ENCODE data around the gene RBPMS2.
A peak's percentile ranks its signal among the peaks of the same experiment; 100 is the strongest.

RBPMS2 gene

DNA sequence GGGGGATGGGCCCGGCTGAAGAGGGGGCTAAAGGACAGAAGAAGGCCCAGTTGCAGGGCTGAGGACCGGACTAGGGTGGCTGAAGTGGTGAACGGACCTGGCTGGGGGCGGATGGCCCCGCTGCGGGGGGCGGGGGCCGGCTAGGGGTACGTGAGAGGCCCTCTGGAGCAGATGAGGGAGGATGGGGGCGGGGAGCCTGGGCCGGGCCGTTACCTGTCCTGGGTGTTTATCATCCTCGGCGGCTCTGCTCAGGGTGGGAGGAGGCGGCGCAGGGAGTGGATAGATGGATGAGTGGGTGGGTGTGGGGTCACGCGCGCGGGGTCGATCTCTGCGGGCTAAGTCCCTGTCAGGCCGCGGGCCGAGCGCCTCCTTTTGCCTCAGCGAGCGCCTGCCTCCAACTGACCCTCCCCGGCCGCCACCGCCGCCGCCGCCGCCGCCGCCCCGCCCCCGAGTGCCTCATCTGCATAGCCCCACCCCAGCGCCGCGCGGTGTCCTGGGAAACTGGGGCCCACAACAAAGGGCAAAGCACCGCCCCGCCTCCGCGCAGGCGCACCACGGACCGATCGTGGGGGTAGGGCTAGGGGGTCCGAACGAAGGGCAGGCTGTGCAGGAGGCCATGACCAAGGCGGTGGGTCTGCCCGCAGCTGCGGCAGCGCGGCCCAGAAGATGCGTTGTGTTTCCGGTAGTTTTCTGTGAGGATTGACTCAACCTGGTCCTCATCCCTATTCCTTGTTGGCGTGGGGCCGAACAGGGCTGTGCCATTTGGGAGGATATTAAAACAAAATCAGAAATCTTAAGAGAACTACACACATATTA lies 72.4 kb downstream of the RBPMS2 start:
- peak; percentile 54 for DNase-seq (ENCODE audit: low read depth)
- H3K4me3 ChIP-seq (ENCODE audit: low read depth, low read length) = peak overlapping the region; percentile 91
- TF ChIP-seq, protein P1, sequence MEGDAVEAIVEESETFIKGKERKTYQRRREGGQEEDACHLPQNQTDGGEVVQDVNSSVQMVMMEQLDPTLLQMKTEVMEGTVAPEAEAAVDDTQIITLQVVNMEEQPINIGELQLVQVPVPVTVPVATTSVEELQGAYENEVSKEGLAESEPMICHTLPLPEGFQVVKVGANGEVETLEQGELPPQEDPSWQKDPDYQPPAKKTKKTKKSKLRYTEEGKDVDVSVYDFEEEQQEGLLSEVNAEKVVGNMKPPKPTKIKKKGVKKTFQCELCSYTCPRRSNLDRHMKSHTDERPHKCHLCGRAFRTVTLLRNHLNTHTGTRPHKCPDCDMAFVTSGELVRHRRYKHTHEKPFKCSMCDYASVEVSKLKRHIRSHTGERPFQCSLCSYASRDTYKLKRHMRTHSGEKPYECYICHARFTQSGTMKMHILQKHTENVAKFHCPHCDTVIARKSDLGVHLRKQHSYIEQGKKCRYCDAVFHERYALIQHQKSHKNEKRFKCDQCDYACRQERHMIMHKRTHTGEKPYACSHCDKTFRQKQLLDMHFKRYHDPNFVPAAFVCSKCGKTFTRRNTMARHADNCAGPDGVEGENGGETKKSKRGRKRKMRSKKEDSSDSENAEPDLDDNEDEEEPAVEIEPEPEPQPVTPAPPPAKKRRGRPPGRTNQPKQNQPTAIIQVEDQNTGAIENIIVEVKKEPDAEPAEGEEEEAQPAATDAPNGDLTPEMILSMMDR (IDR thresholded peaks at IDR 0.05; ENCODE audit: control insufficient read depth, extremely low read depth, insufficient read depth) = no peak

DNA sequence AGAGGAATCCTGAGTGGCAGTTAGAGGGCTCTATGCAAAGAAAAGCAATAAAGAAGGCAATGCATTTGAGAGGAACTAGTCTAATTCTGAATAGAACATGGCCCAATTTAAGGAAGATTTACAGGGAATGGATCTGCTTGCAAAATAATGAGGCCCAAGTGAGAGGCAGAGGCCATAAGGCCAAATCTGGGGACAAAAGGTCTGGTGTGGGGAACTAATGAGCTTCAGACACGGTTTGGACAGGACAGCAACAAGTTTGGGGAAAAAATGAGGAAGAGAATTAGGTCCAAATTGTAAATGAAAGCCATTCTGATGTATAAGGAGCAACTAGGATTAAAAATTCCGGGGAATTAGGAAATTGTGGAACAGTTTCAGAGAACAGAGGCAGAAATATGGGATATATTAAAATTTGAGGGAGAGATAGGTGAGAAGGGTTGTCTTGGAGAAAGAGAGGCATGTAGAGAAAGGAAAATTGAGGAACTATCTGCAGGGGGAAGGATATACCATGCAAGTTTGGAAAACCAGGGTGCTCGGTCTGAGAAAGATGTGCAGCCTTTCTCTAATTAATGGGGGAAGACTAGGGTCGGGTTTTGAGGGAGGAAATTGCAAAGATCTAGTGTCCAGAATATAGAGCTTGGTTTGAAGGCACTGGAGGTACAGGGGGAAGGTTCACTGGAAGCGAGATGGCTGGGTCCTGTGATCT lies 73.8 kb downstream of the RBPMS2 start:
- peak overlapping the region; percentile 91 for H3K4me3 ChIP-seq (ENCODE audit: low read depth, low read length)
- DNase-seq (ENCODE audit: low read depth) = no peak
- TF ChIP-seq, protein P1 (IDR thresholded peaks at IDR 0.05; ENCODE audit: control insufficient read depth, extremely low read depth, insufficient read depth) = no peak

DNA sequence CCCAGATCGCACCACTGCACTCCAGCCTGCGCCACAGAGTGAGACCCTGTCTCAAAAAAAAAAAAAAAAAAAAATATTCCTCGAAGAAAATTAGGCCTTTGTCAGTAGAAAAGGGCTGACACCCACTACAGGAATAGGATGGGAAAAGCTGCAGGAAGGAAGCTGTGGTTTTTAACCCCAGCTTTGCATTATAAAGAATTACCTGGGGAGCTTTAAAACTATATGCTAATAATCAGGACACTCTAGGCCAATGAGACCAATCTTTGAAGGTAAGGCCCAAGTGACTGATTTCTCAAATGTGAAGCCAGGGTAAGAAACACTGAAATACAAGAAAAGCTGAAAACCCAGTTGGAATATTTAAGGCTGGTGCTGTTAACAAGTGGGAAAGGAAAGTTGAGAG lies 74.3 kb downstream of the RBPMS2 start:
- DNase-seq (ENCODE audit: low read depth) = no peak
- TF ChIP-seq, protein P1 (IDR thresholded peaks at IDR 0.05; ENCODE audit: control insufficient read depth, extremely low read depth, insufficient read depth) = no peak
- no peak overlapping the region for H3K4me3 ChIP-seq (ENCODE audit: low read depth, low read length)

DNA sequence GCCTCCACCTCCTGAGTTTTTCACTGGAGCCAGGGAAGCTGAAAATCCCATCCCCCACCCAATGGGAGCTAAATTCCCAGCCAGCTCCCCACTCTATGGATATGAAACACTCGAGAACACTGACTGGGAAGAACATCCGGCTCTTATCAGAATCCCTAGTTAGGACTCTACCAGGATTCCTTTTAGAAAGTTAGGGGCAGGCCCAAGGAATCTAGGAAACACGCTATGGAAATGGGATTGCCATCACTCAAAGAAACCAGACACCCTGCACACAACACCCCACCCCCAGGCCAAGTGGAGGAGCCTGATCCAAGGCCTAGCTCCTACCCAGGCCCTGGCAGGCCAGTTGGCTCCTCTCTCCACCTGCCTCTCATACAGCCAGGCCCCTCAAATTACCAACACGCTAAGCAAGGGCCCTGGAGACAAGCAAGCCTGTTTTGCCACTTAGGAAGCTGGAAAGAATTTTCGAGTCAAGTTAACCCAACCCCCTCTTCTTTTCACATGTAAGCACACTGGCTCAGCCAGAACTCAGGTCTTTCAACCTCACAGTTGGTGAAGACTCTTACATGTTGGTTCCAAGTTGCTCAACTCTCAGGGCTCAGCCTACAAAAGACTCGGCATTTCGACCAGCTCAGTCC lies 75.5 kb downstream of the RBPMS2 start:
- no peak for DNase-seq (ENCODE audit: low read depth)
- TF ChIP-seq, protein P1 (IDR thresholded peaks at IDR 0.05; ENCODE audit: control insufficient read depth, extremely low read depth, insufficient read depth) = no peak

DNA sequence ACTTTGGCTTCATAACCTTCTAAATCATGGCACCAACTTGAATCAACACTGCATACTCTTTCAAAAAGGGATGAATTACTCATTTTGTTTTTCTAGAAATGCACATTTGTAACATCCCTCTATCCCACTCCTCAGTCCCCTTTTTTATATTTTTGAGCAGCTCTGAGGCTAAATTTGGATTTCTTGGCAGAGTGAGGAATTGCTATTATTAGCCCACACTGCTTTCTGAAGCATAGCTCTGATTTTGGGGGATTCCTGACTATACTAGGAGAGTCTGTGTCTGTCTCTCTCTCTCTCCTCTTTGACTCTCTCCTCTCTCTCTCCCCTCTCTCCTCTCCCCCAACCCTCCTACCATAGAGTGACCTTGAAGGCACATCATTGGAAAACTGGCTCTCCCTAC lies 76.6 kb downstream of the RBPMS2 start:
- no peak for DNase-seq (ENCODE audit: low read depth)
- TF ChIP-seq, protein P1 (IDR thresholded peaks at IDR 0.05; ENCODE audit: control insufficient read depth, extremely low read depth, insufficient read depth) = no peak
- no peak overlapping the region for H3K4me3 ChIP-seq (ENCODE audit: low read depth, low read length)

More for the DNA sequence above, 75.5 kb downstream of the RBPMS2 start:
- no peak overlapping the region for H3K4me3 ChIP-seq (ENCODE audit: low read depth, low read length)

DNA sequence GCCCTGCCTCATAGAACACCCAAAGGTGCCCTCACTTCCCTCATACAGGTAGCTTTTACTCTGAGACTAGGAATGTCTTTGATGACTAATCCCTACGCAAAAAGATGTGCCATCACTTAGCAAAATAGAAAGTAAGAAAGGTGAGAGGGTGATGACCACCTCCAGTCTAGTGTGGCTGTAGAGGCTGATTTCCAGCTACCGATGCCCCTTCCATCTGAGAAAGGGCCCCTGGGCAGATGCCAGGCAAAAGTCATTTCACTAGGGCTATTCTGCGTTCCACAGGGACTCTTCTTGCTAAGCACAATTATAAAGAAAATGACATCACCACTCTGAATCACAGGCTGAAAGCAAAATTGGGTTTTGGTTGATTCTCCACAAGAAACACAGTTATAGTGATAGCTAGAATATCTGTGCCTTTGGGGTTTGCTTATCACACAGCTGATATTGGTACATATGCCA lies 77.4 kb downstream of the RBPMS2 start:
- H3K4me3 ChIP-seq (ENCODE audit: low read depth, low read length) = no peak overlapping the region
- TF ChIP-seq, protein P1 (IDR thresholded peaks at IDR 0.05; ENCODE audit: control insufficient read depth, extremely low read depth, insufficient read depth) = no peak
- DNase-seq (ENCODE audit: low read depth) = no peak

All from LNCaP clone FGC (cell line).